Muscle layer of colon (tissue), 2 donors: ENCODE results near the gene CCNG2.

Source experiments
- H3K27ac ChIP-seq: one replicate; pipeline ENCODE4 v1.7.0; 2013; ENCODE audit warnings: low read depth, mild to moderate bottlenecking, low read length, moderate library complexity
- H3K27me3 ChIP-seq, 2 donors: one replicate each; pipeline ENCODE4 v1.7.0; 2013; ENCODE audit warnings: low read length in 2 of 2, mild to moderate bottlenecking in 2 of 2; ENCODE audit not compliant: insufficient read depth in 2 of 2, control insufficient read depth in 1 of 2
- H3K36me3 ChIP-seq: one replicate; pipeline ENCODE4 v1.7.0; 2013; ENCODE audit warnings: mild to moderate bottlenecking, low read length; ENCODE audit not compliant: insufficient read depth
- H3K4me1 ChIP-seq: one replicate; pipeline ENCODE4 v1.7.0; 2013; ENCODE audit warnings: mild to moderate bottlenecking, low read length; ENCODE audit not compliant: insufficient read depth
- H3K4me3 ChIP-seq, 2 donors: one replicate each; pipeline ENCODE4 v1.7.0; 2013; ENCODE audit warnings: low read length in 2 of 2, low read depth in 1 of 2, mild to moderate bottlenecking in 1 of 2, moderate library complexity in 1 of 2
- H3K9ac ChIP-seq: one replicate; pipeline ENCODE4 v1.7.0; 2013; ENCODE audit warnings: low read length
- H3K9me3 ChIP-seq: one replicate; pipeline ENCODE4 v1.7.0; 2013; ENCODE audit warnings: mild to moderate bottlenecking, low read length
- donor health status: abdominal sarcoma.
- donor health status: Adenocarcinoma of cecum.

CCNG2 gene

DNA sequence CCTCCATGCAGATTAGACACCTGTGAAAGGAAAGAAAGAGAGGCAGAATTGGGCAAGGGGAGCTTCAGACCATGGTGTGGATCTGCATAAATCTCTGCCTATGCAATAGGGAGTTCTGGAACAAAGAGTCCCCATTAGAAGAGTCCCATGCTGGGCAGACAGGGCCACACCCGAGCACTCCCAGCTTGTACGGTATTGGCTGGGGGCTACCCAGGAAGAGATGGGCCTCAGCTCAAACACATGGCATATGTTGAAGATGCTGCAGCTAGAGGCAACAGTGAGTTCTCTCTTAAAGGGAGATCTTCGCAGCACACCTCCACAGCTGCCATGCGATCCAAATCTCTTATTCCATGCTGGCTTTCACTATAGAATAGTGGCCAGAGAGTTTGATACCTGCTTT lies 24.7 kb downstream of the CCNG2 start:
- H3K27ac ChIP-seq: no peak overlapping the region

DNA sequence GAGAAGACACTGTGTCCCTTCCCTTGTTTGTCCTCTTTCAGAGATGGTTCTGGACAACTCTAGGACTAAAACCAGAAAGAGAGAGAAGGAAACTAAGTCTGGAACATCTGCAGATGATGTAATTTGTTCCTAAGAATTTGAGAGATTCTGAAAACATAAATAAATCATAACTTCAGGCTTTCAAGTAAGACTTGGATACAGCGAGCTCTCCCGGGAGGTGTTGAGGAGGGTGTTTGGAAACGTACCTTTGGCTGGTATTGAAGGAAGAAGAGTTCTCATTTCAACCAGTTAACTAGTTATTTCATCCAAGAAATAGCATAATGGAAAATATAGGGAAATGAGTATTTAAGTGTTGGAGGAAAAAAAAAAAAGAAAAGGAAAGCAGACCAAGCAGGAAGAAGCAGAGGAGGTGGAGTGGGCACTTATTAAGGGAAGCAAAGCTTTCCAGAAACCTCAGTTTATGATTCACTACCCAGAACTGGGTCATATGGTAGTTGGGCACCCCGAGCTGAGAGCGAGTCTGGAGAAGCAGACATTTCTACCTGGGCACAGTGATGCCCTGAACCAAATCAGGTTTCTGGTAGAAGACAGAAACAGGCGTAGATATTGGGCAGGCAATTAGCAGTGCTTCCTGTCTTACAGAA lies 26.9 kb downstream of the CCNG2 start:
- no peak overlapping the region for H3K27ac ChIP-seq
- no peak overlapping the region for H3K9ac ChIP-seq
- H3K36me3 ChIP-seq: no peaks in the 10 kb centered on the region
- H3K9me3 ChIP-seq: no peaks in the 10 kb centered on the region
- no peaks in the 10 kb centered on the region for H3K4me1 ChIP-seq
- H3K27me3 ChIP-seq: no peaks in the 10 kb centered on the region
- no peak overlapping the region for H3K4me3 ChIP-seq

More for the DNA sequence above, 24.7 kb downstream of the CCNG2 start:
- Histone ChIP-seq H3K36me3 (no peaks in the 10 kb centered on the region), H3K9ac (no peak overlapping the region), H3K9me3 (no peaks in the 10 kb centered on the region), H3K4me3 (no peak overlapping the region), H3K27me3 (no peaks in the 10 kb centered on the region), H3K4me1 (no peaks in the 10 kb centered on the region)

GRCh38 chr4:77184974-77185373 lies 28.0 kb downstream of the CCNG2 start:
- Histone ChIP-seq H3K9ac (no peak overlapping the region), H3K9me3 (no peaks in the 10 kb centered on the region), H3K27ac (no peak overlapping the region)

GRCh38 chr4:77185686-77186085 lies 28.7 kb downstream of the CCNG2 start:
- H3K4me3 ChIP-seq: no peak overlapping the region
- no peak overlapping the region for H3K9ac ChIP-seq
- H3K4me1 ChIP-seq: no peaks in the 10 kb centered on the region
- H3K36me3 ChIP-seq: no peaks in the 10 kb centered on the region
- H3K9me3 ChIP-seq: no peaks in the 10 kb centered on the region
- H3K27me3 ChIP-seq: no peaks in the 10 kb centered on the region
- H3K27ac ChIP-seq: no peak overlapping the region

More at GRCh38 chr4:77184974-77185373, 28.0 kb downstream of the CCNG2 start:
- H3K36me3 ChIP-seq: no peaks in the 10 kb centered on the region
- H3K4me3 ChIP-seq: no peak overlapping the region
- H3K4me1 ChIP-seq: no peaks in the 10 kb centered on the region
- H3K27me3 ChIP-seq: no peaks in the 10 kb centered on the region

DNA sequence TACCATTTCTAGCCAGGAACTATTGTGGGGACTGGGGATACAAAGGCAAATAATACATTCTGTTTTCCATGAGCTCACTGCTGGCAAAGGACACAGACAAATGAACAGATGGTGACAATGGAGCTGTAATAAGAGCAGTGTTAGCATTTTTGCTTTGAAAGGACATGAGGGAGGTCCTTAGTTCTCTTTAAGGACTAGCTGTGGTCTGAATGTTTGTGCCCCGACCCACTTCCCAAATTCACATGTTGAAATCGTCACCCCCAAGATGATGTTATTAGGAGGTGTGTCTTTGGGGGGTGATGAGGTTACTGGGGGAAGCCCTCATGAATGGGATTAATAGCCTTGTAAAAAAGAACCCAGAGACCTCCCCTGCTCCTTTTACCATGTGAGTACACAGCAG lies 30.3 kb downstream of the CCNG2 start:
- Histone ChIP-seq H3K36me3 (no peaks in the 10 kb centered on the region), H3K9me3 (no peaks in the 10 kb centered on the region), H3K4me1 (no peaks in the 10 kb centered on the region), H3K27me3 (no peaks in the 10 kb centered on the region), H3K27ac (no peak overlapping the region), H3K9ac (no peak overlapping the region), H3K4me3 (no peak overlapping the region)

DNA sequence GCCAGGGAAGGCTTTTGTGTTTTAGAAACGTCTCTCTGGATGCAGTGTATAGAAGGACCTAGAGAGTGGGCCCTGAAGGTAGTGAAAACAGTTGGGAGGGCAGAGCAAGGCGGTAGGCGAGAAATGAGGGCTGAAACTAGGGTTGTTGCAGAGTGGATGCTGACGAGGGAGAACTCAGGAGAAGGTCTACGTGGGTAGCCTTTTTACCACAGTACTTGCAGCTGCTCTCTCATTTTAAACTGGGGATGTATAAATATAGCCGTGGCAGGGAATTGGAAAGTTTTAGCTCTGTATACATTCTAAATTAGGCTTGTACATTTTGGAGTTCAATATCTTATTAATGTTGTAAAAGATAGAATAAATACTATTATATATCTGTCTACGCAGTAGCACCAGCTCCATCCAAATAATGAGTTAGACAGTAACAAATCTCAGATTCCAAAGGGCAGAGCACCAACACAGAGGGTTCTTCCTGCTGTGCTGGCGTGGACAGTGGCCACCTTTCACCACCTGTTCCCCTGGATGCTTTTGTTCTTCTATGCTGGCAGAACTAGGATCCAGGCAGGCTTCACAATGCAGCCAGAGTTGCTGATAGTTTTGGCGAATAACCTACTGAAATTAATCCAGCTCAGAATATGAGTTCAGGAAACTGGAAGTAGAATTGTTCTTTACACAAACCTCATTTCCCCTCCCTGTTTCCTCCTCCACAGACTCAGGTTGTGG lies 31.7 kb downstream of the CCNG2 start:
- no peak overlapping the region for H3K9ac ChIP-seq
- H3K4me3 ChIP-seq: no peak overlapping the region
- no peaks in the 10 kb centered on the region for H3K4me1 ChIP-seq
- H3K27me3 ChIP-seq: no peaks in the 10 kb centered on the region
- no peaks in the 10 kb centered on the region for H3K9me3 ChIP-seq
- H3K36me3 ChIP-seq: no peaks in the 10 kb centered on the region
- H3K27ac ChIP-seq: no peak overlapping the region

GRCh38 chr4:77189412-77189811 lies 32.4 kb downstream of the CCNG2 start:
- H3K27ac ChIP-seq: no peak overlapping the region
- no peak overlapping the region for H3K4me3 ChIP-seq
- H3K27me3 ChIP-seq: no peaks in the 10 kb centered on the region
- H3K9ac ChIP-seq: no peak overlapping the region
- H3K36me3 ChIP-seq: no peaks in the 10 kb centered on the region
- H3K9me3 ChIP-seq: no peaks in the 10 kb centered on the region
- H3K4me1 ChIP-seq: no peaks in the 10 kb centered on the region

- H3K27me3 ChIP-seq: no peaks in the 10 kb centered on the region
- no peaks in the 10 kb centered on the region for H3K9me3 ChIP-seq
- no peaks in the 10 kb centered on the region for H3K4me1 ChIP-seq
- H3K27ac ChIP-seq: no peak overlapping the region
- H3K36me3 ChIP-seq: no peaks in the 10 kb centered on the region
- H3K9ac ChIP-seq: no peak overlapping the region
- H3K4me3 ChIP-seq: no peak overlapping the region
Observed at GRCh38 chr4:77190053-77190452, 33.0 kb downstream of the CCNG2 start.

DNA sequence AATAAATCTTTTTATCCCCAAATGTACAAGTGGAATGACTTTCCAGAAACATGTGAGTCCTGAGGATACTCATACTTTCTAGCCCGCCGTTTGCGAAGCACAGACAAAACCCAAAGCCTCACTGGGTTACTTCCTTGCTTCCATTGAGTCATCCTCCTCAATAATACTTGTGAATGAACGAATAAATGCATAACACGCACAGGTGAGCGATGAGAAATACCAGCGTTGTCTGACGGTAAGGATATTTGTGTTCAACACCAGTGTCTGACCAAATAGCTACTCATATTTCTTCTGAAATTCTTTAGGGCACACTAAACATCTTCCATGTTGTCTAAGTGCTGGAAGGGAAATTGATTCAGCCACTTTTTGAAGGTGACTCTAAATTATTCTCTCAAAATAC lies 36.0 kb downstream of the CCNG2 start:
- Histone ChIP-seq H3K4me1 (no peaks in the 10 kb centered on the region), H3K9ac (no peak overlapping the region), H3K9me3 (no peaks in the 10 kb centered on the region), H3K27me3 (no peaks in the 10 kb centered on the region), H3K27ac (no peak overlapping the region), H3K4me3 (no peak overlapping the region), H3K36me3 (no peaks in the 10 kb centered on the region)

GRCh38 chr4:77193511-77194102 lies 36.6 kb downstream of the CCNG2 start:
- no peaks in the 10 kb centered on the region for H3K36me3 ChIP-seq
- no peak overlapping the region for H3K27ac ChIP-seq
- H3K9ac ChIP-seq: no peak overlapping the region
- no peaks in the 10 kb centered on the region for H3K9me3 ChIP-seq
- no peaks in the 10 kb centered on the region for H3K4me1 ChIP-seq
- no peak overlapping the region for H3K4me3 ChIP-seq
- no peaks in the 10 kb centered on the region for H3K27me3 ChIP-seq

- Histone ChIP-seq H3K27me3 (no peaks in the 10 kb centered on the region), H3K4me1 (no peaks in the 10 kb centered on the region), H3K4me3 (no peak overlapping the region), H3K9ac (no peak overlapping the region), H3K36me3 (no peaks in the 10 kb centered on the region), H3K27ac (no peak overlapping the region), H3K9me3 (no peaks in the 10 kb centered on the region)
Observed at GRCh38 chr4:77194366-77194765, 37.4 kb downstream of the CCNG2 start.
